GM21825 (cell line): ENCODE data around the gene OBSCN.
"Not testable (repeated sequence)": the region's sequence is repeated elsewhere in the genome, so short reads cannot be mapped to it uniquely, and the experiment has no call there.

Source experiments
- ATAC-seq: cut with Tn5 transposase; IDR thresholded peaks from one replicate; pipeline ENCODE4 v1.9.1; 2021; ENCODE audit warnings: mild to moderate bottlenecking, moderate library complexity; ENCODE audit not compliant: unreplicated experiment

Gene OBSCN

GRCh38 chr1:228226141-228226874 is 18.5 kb downstream of the OBSCN start:
- no peak for ATAC-seq

DNA sequence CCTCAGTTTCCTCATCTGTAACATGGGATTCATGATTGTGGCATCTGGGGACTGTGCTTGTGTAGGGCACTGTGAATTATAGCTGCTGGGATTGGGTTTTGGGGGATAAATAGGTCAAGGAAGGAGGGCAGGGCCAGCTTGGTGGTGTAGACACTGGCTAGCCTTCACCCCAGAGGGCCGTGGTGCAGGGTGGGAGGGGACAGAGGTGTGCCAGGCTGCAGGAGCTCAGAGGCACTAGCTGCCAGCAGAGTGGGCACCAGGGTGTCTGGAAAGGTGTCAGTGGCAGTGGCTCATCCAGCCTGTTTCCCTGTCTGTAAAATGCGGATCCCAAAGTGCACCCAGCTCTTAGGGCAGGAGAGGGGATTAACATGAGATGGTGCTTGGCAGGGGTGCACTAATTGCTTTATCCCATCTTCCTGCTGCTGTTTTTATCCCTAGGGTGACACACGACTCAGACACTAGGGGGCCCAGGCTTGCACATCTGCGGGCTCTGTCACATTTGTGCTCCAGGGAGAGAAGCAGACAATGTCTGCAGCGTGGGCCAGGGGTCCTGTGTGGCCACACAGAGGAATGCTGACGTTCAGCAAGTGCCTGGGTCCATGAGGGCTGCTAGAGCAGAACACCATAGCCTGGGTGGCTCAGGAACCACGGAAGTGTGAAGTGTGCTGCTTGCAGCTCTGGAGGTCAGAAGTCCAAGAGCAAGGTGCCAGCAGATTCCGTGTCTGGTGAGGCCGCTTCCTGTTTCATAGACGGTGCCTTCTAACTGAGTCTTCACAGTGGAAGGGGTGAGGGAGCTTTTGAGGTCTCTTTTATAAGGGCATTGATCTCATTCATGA is 19.3 kb downstream of the OBSCN start:
- no peak for ATAC-seq

DNA sequence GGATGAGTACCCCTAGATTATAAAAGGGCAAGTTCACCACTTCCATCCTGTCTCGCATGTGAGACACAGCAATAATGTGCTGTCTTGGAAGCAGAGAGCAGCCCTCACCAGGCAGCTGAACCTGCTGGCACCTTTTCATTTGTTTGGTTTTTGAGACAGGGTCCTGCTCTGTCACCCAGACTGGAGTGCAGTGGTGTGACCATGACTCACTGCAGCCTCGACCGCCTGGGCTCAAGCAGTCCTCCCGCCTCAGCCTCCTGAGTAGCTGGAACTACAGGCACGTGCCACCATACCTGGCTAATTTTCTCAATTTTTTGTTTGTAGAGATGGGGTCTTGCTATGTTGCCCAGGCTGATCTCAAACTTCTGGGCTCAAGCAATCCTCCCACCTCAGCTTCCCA is 20.3 kb downstream of the OBSCN start:
- not testable (repeated sequence) for ATAC-seq

DNA sequence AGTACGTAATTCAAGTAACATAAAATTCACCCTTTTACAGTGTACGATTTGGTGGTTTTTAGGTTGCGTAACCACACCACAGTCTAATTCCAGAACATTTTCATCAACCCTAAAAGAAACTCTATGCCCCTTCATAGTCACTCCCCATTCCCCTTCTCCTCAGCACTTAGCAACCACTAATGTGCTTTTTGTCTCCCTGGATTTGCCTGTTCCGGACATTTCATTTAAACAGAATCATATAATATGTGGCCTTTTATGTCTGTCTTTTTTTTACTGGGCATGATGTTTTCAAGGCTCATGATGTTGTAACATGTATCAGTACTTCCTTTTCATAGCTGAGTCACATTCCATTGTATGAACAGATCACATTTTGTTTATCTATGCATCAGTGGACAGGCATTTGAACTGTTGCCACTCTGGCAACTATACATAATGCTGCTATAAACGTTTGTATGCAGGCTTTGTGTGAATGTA is 20.8 kb downstream of the OBSCN start:
- ATAC-seq = no peak

DNA sequence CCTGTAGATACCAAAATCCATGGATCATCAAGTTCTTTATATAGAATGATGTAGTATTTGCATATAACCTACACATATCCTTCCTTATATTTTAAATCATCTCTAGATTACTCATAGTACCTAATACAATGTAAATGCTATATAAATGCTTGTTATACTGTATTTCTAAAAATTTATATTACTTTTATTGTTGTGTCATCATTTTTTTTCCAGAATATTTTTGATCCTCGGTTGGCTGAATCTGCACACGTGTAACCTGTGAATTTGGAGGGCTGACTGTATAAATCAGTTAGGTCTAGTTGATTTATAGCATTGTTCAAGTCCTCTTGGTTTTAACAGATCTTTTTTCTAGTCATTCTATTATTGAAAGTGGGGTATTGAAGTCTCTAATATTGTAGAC is 23.3 kb downstream of the OBSCN start:
- ATAC-seq = no peak

DNA sequence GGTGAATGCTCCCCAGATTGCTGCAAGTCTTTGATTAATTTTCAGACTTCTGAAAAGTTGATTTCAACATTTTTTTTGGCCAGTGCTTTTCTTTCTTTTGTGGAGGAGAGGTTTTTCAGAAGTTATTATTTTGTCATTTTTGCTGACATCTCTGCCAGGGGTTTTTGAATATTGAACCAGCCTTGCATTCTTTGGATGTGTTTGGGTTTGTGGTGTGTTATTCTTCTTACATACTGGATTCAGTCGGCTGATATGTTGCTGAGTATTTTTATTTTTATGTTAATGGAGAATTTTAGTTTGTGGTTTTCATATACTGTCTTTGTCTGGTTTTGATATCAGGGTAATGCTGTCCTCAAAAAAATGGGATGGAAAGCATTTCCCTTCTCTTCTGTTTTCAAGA is 25.3 kb downstream of the OBSCN start:
- ATAC-seq = no peak

DNA sequence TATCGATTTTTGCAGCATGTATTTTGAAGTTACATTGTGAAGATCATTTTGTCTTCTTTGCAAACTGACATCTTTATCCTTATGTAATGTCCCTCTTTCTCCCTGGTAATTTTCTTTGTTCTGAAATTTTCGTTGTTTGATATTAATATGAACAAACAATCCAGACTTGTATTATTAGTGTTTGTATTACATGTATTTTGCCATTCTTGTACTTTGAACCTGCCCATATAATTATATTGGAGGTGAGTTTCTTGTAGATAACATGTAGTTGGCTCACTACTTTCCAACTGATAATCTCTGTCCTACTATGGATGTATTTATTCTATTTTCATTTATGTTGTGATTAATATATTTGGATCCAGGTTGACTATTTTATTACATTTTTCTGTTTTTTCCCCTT is 27.1 kb downstream of the OBSCN start:
- ATAC-seq = no peak

DNA sequence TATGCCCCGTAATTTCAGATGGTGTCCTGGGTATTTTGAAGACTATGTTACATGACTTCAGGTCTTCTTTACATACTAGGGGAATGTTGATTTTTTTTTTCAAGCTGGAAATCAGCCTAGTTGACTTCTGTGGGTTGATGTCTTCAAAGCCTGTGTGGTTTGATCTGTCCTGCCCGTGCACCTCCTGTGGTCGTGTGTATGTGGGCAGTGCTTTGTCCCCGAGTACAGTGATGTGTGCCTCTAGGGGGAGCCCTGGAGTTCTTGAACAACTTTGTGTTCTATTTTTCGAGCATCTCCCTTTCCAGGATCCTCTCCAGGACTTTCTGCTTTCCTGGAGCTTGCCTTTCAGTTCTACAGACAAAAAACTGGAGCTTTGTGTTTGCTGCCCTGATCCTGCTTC is 28.9 kb downstream of the OBSCN start:
- no peak for ATAC-seq

GRCh38 chr1:228238007-228238406 is 30.2 kb downstream of the OBSCN start:
- no peak for ATAC-seq

DNA sequence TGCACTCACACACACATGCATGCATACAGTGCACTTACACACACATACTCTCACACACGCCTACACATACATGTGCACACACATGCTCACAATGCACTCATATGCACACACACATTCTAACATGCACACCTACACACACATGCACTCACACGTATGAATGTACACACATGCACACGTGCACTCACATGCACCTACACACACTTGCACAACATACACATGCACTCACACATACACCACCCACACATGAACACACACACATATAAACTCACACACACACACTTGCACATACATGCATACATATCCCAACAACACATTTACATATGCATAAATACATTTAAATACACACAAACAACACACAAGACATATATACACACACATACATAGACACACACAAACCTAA is 30.6 kb downstream of the OBSCN start:
- no peak for ATAC-seq

GRCh38 chr1:228240411-228241240 is 32.8 kb downstream of the OBSCN start:
- no peak for ATAC-seq

DNA sequence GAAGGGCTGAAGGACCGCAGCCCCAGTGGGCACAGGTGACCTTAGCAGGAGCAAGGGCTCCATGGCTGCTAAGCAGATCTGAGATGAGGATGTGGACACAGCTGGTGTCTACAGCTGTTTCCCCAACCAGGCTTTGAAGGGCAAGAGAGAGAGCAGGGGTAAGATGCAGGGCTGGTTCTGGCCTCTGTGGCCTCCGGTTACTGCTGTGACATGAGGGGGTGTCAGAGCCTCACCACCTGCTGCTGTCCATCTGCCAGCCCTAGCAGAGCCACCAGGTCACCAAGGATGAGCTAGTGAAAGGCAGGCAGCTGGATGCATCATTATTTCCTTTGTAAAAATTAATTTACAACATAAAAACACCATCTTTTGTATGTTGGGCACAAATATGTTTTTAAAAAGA is 33.4 kb downstream of the OBSCN start:
- ATAC-seq = no peak

GRCh38 chr1:228242409-228242808 is 34.6 kb downstream of the OBSCN start:
- ATAC-seq = no peak

DNA sequence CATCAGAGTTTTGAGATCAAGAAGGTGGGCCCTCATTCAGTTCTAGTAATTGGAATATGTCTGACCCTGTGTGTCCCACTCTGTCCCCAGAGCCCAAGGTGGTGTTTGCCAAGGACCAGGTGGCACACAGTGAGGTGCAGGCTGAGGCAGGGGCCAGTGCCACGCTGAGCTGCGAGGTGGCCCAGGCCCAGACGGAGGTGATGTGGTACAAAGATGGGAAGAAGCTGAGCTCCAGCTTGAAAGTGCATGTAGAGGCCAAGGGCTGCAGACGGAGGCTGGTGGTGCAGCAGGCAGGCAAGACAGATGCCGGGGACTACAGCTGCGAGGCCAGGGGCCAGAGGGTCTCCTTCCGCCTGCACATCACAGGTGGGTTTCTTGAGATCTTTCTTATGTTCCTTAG is 35.2 kb downstream of the OBSCN start:
- no peak for ATAC-seq

- ATAC-seq = not testable (repeated sequence)
Measured at GRCh38 chr1:228243989-228244388, 36.1 kb downstream of the OBSCN start.

- ATAC-seq = no peak
Measured at GRCh38 chr1:228245111-228245510, 37.3 kb downstream of the OBSCN start.

GRCh38 chr1:228246216-228246900 is 38.5 kb downstream of the OBSCN start:
- no peak for ATAC-seq

DNA sequence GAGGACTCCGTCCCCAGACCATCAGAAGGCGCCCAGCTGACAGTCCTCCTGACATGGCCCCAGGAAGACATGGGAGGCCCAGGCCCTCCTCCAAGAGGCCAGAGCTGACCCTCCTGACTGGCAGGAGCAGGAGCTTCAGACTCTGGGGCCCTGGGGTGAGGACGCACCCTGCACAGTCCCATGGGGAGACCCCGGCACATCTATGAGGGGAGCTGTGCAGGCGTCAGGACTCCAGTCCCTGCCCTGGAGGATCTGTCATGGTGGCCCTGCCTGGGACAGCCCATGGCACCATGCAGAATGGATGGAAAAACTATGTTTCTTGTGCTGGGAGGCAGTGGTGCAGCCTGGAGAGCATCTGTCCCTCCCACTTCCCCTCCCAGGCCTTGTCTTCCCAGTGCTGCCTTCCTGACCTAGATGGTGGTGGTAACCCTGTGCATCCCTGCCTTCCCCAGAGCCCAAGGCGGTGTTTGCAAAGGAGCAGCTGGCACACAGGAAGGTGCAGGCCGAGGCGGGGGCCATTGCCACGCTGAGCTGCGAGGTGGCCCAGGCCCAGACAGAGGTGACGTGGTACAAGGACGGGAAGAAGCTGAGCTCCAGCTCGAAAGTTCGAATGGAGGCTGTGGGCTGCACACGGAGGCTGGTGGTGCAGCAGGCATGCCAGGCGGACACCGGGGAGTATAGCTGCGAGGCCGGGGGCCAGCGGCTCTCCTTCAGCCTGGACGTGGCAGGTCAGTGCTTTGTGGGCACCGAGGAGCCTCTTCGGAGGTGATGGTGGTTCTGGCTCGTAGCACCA is 41.9 kb downstream of the OBSCN start:
- no peak for ATAC-seq

GRCh38 chr1:228252476-228252875 is 44.6 kb downstream of the OBSCN start:
- not testable (repeated sequence) for ATAC-seq
